ENCODE results near the gene KLHDC8B.

The KLHDC8B gene

DNA sequence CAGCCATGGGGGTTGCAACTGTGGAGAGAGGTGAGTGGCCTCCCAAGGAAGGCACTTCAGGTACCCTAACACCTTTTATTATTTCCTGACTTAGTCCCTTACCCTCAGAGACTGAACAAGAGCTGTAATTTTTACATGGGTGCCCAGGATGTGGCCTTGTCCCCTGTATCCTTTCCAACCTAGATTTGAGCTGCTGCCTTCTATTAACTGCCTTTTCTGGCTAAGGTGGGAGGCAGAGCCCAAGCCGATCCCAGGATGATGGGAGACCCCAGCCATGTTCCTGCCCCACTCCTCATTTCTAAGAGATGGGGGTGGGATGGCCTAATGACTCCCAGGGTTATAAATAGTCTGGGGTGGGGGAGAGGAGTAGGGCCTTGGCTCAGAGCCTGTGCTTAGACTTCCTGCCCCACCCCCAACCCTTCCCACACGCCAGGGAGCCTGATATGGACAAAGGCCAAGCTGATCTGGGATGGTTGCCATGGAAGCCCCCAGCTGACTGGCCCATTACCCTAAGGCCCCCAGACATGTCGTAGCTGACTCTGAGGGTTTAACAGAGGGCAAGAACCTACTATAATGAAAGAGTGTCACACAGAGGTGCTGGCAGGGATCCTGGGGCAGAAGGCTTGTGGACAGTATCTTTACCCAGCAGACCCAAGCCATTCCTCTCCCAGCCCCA lies 1.9 kb downstream of the KLHDC8B start:
- Histone ChIP-seq H2BK120ac (ENCODE audit: low read depth, low read length) (no peak overlapping the region), H2BK5ac (ENCODE audit: low read length) (peak overlapping the region; percentile 70), H3K79me1 (ENCODE audit: low read length) (peaks cover 1% of the 10 kb centered on the region), H3K9ac (ENCODE audit: low read length) (peak overlapping the region; percentile 59), H3K36me3 (ENCODE audit: control insufficient read depth, insufficient read depth, low read length) (no peaks in the 10 kb centered on the region), H4K8ac (ENCODE audit: low read depth, low read length) (no peak overlapping the region), H3K79me2 (ENCODE audit: control insufficient read depth, insufficient read depth, low read length) (no peaks in the 10 kb centered on the region), H3K27ac (ENCODE audit: low read depth, low read length) (peak overlapping the region; percentile 18), H3K4ac (ENCODE audit: low read depth, low read length) (no peak overlapping the region), H3K18ac (ENCODE audit: low read length) (no peak overlapping the region), H4K5ac (ENCODE audit: low read length) (no peak overlapping the region), H3K4me2 (ENCODE audit: low read length) (peak overlapping the region; percentile 31), H3K23ac (ENCODE audit: low read length) (peak overlapping the region; percentile 24), H2BK15ac (replicated peaks; ENCODE audit: low read depth) (no peak overlapping the region), H2AK5ac (ENCODE audit: low read length) (no peak overlapping the region), H3K4me1 (ENCODE audit: control insufficient read depth, low read depth, low read length) (peaks cover 10% of the 10 kb centered on the region), H3K27me3 (ENCODE audit: insufficient read depth, low read length, poor library complexity) (no peaks in the 10 kb centered on the region), H3K56ac (ENCODE audit: low read length) (peak overlapping the region; percentile 93), H3K4me3 (ENCODE audit: low read length) (no peak overlapping the region)
- no CpG with 5 or more reads among the region's 3 CpGs for WGBS (ENCODE audit: extremely low coverage, insufficient coverage, low lambda C conversion rate)
- DNase-seq, result peak; percentile 93

GRCh38 chr3:49173792-49174170 lies 2.4 kb downstream of the KLHDC8B start:
- peak; percentile 62 for DNase-seq
- Histone ChIP-seq H2BK5ac (ENCODE audit: low read length) (no peak overlapping the region), H2BK120ac (ENCODE audit: low read depth, low read length) (no peak overlapping the region), H3K23ac (ENCODE audit: low read length) (no peak overlapping the region), H3K56ac (ENCODE audit: low read length) (peak overlapping the region; percentile 30), H3K18ac (ENCODE audit: low read length) (no peak overlapping the region), H3K79me1 (ENCODE audit: low read length) (peaks cover 1% of the 10 kb centered on the region), H2BK15ac (replicated peaks; ENCODE audit: low read depth) (no peak overlapping the region), H4K5ac (ENCODE audit: low read length) (no peak overlapping the region), H3K4me3 (ENCODE audit: low read length) (no peak overlapping the region), H3K79me2 (ENCODE audit: control insufficient read depth, insufficient read depth, low read length) (no peaks in the 10 kb centered on the region), H3K4ac (ENCODE audit: low read depth, low read length) (no peak overlapping the region), H3K27ac (ENCODE audit: low read depth, low read length) (peak overlapping the region; percentile 18), H3K9ac (ENCODE audit: low read length) (no peak overlapping the region), H3K27me3 (ENCODE audit: insufficient read depth, low read length, poor library complexity) (no peaks in the 10 kb centered on the region), H2AK5ac (ENCODE audit: low read length) (no peak overlapping the region), H3K4me1 (ENCODE audit: control insufficient read depth, low read depth, low read length) (peaks cover 10% of the 10 kb centered on the region), H3K36me3 (ENCODE audit: control insufficient read depth, insufficient read depth, low read length) (no peaks in the 10 kb centered on the region), H3K4me2 (ENCODE audit: low read length) (peak overlapping the region; percentile 1), H4K8ac (ENCODE audit: low read depth, low read length) (no peak overlapping the region)
- no CpG with 5 or more reads among the region's 4 CpGs for WGBS (ENCODE audit: extremely low coverage, insufficient coverage, low lambda C conversion rate)

DNA sequence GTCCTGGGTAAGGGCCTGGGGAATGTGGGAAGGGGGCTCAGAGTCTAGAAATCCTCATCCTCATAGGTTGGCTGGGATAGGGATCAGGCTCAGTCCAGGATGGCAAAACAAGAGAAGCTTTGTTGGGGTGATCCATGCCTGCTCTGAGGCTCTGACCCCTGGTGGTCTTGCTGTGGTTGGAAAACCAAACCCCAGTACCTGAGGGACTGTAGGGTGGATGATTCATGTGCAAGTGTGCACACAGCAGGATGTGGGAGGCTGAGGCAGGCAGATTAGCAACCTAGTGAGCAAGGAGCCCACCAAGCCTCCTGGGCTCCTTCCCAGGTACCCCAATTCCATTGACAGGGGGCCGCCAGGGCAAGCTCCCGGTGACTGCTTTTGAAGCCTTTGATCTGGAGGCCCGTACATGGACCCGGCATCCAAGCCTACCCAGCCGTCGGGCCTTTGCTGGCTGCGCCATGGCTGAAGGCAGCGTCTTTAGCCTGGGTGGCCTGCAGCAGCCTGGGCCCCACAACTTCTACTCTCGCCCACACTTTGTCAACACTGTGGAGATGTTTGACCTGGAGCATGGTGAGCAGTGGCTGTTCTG lies 3.1 kb downstream of the KLHDC8B start:
- Histone ChIP-seq H3K4me2 (ENCODE audit: low read length) (no peak overlapping the region), H3K4me3 (ENCODE audit: low read length) (no peak overlapping the region), H2BK120ac (ENCODE audit: low read depth, low read length) (no peak overlapping the region), H2BK5ac (ENCODE audit: low read length) (no peak overlapping the region), H3K9ac (ENCODE audit: low read length) (no peak overlapping the region), H4K5ac (ENCODE audit: low read length) (no peak overlapping the region), H3K79me2 (ENCODE audit: control insufficient read depth, insufficient read depth, low read length) (no peaks in the 10 kb centered on the region), H3K36me3 (ENCODE audit: control insufficient read depth, insufficient read depth, low read length) (no peaks in the 10 kb centered on the region), H3K4me1 (ENCODE audit: control insufficient read depth, low read depth, low read length) (peaks cover 10% of the 10 kb centered on the region), H2BK15ac (replicated peaks; ENCODE audit: low read depth) (no peak overlapping the region), H3K56ac (ENCODE audit: low read length) (no peak overlapping the region), H3K4ac (ENCODE audit: low read depth, low read length) (no peak overlapping the region), H3K79me1 (ENCODE audit: low read length) (peaks cover 1% of the 10 kb centered on the region), H3K27me3 (ENCODE audit: insufficient read depth, low read length, poor library complexity) (no peaks in the 10 kb centered on the region), H4K8ac (ENCODE audit: low read depth, low read length) (no peak overlapping the region), H3K27ac (ENCODE audit: low read depth, low read length) (no peak overlapping the region), H3K23ac (ENCODE audit: low read length) (no peak overlapping the region), H2AK5ac (ENCODE audit: low read length) (no peak overlapping the region), H3K18ac (ENCODE audit: low read length) (no peak overlapping the region)
- no CpG with 5 or more reads among the region's 9 CpGs for WGBS (ENCODE audit: extremely low coverage, insufficient coverage, low lambda C conversion rate)
- no peak for DNase-seq

- Histone ChIP-seq H3K23ac (ENCODE audit: low read length) (no peak overlapping the region), H3K36me3 (ENCODE audit: control insufficient read depth, insufficient read depth, low read length) (no peaks in the 10 kb centered on the region), H2BK120ac (ENCODE audit: low read depth, low read length) (no peak overlapping the region), H3K79me2 (ENCODE audit: control insufficient read depth, insufficient read depth, low read length) (no peaks in the 10 kb centered on the region), H3K4me3 (ENCODE audit: low read length) (no peak overlapping the region), H3K4me1 (ENCODE audit: control insufficient read depth, low read depth, low read length) (peaks cover 10% of the 10 kb centered on the region), H3K27me3 (ENCODE audit: insufficient read depth, low read length, poor library complexity) (no peaks in the 10 kb centered on the region), H4K8ac (ENCODE audit: low read depth, low read length) (no peak overlapping the region), H2BK15ac (replicated peaks; ENCODE audit: low read depth) (no peak overlapping the region), H2AK5ac (ENCODE audit: low read length) (no peak overlapping the region), H3K27ac (ENCODE audit: low read depth, low read length) (no peak overlapping the region), H3K4me2 (ENCODE audit: low read length) (no peak overlapping the region), H3K4ac (ENCODE audit: low read depth, low read length) (no peak overlapping the region), H2BK5ac (ENCODE audit: low read length) (no peak overlapping the region), H4K5ac (ENCODE audit: low read length) (no peak overlapping the region), H3K56ac (ENCODE audit: low read length) (no peak overlapping the region), H3K79me1 (ENCODE audit: low read length) (peaks cover 1% of the 10 kb centered on the region), H3K18ac (ENCODE audit: low read length) (no peak overlapping the region), H3K9ac (ENCODE audit: low read length) (no peak overlapping the region)
- WGBS (ENCODE audit: extremely low coverage, insufficient coverage, low lambda C conversion rate), result no CpG with 5 or more reads among the region's 8 CpGs
- no peak for DNase-seq
Measured at GRCh38 chr3:49175530-49175929, 4.1 kb downstream of the KLHDC8B start.

GRCh38 chr3:49177073-49177472 lies 5.7 kb downstream of the KLHDC8B start:
- no peak overlapping the region for H3K4me3 ChIP-seq (ENCODE audit: low read length)
- no peak overlapping the region for H3K9ac ChIP-seq (ENCODE audit: low read length)
- no peak for DNase-seq
- H3K4ac ChIP-seq (ENCODE audit: low read depth, low read length), result no peak overlapping the region
- H3K18ac ChIP-seq (ENCODE audit: low read length), result no peak overlapping the region
- H3K79me1 ChIP-seq (ENCODE audit: low read length), result peaks cover under 1% of the 10 kb centered on the region
- no peak overlapping the region for H2AK5ac ChIP-seq (ENCODE audit: low read length)
- no peak overlapping the region for H2BK5ac ChIP-seq (ENCODE audit: low read length)
- no CpG with 5 or more reads among the region's 2 CpGs for WGBS (ENCODE audit: extremely low coverage, insufficient coverage, low lambda C conversion rate)
- no peak overlapping the region for H3K27ac ChIP-seq (ENCODE audit: low read depth, low read length)
- H3K23ac ChIP-seq (ENCODE audit: low read length), result no peak overlapping the region
- H3K4me1 ChIP-seq (ENCODE audit: control insufficient read depth, low read depth, low read length), result peaks cover 10% of the 10 kb centered on the region
- H3K36me3 ChIP-seq (ENCODE audit: control insufficient read depth, insufficient read depth, low read length), result no peaks in the 10 kb centered on the region
- H2BK15ac ChIP-seq (replicated peaks; ENCODE audit: low read depth), result no peak overlapping the region
- H4K8ac ChIP-seq (ENCODE audit: low read depth, low read length), result no peak overlapping the region
- no peak overlapping the region for H4K5ac ChIP-seq (ENCODE audit: low read length)
- no peaks in the 10 kb centered on the region for H3K27me3 ChIP-seq (ENCODE audit: insufficient read depth, low read length, poor library complexity)
- H3K4me2 ChIP-seq (ENCODE audit: low read length), result no peak overlapping the region
- no peak overlapping the region for H2BK120ac ChIP-seq (ENCODE audit: low read depth, low read length)
- no peak overlapping the region for H3K56ac ChIP-seq (ENCODE audit: low read length)
- H3K79me2 ChIP-seq (ENCODE audit: control insufficient read depth, insufficient read depth, low read length), result no peaks in the 10 kb centered on the region

DNA sequence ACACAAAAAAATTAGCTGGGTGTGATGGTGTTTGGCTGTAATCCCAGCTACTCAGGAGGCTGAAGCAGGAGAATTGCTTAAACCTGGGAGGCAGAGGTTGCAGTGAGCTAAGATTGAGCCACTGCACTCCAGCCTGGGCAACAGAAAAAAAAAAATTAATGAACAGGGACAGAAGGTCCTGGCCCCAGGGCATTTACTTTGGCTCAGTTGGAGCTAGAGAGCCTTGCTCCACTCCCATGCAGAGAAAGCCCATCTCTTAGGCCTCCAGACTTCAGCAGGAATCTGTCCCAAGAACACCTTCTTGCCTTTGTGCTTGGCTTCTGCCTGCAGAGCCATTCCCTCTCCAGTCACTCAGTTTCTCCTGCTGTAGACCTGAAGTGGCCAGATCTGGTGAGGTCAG lies 8.7 kb downstream of the KLHDC8B start:
- Histone ChIP-seq H3K9ac (ENCODE audit: low read length) (no peak overlapping the region), H3K27me3 (ENCODE audit: insufficient read depth, low read length, poor library complexity) (no peaks in the 10 kb centered on the region), H2AK5ac (ENCODE audit: low read length) (no peak overlapping the region), H3K79me1 (ENCODE audit: low read length) (no peaks in the 10 kb centered on the region), H3K36me3 (ENCODE audit: control insufficient read depth, insufficient read depth, low read length) (no peaks in the 10 kb centered on the region), H4K8ac (ENCODE audit: low read depth, low read length) (no peak overlapping the region), H3K4me1 (ENCODE audit: control insufficient read depth, low read depth, low read length) (no peaks in the 10 kb centered on the region), H3K23ac (ENCODE audit: low read length) (no peak overlapping the region), H2BK120ac (ENCODE audit: low read depth, low read length) (no peak overlapping the region), H2BK15ac (replicated peaks; ENCODE audit: low read depth) (no peak overlapping the region), H3K79me2 (ENCODE audit: control insufficient read depth, insufficient read depth, low read length) (no peaks in the 10 kb centered on the region), H3K27ac (ENCODE audit: low read depth, low read length) (no peak overlapping the region), H3K18ac (ENCODE audit: low read length) (no peak overlapping the region), H3K56ac (ENCODE audit: low read length) (no peak overlapping the region), H3K4ac (ENCODE audit: low read depth, low read length) (no peak overlapping the region), H4K5ac (ENCODE audit: low read length) (no peak overlapping the region), H3K4me3 (ENCODE audit: low read length) (no peak overlapping the region), H3K4me2 (ENCODE audit: low read length) (no peak overlapping the region), H2BK5ac (ENCODE audit: low read length) (no peak overlapping the region)
- no peak for DNase-seq

Measured in mesendoderm (in vitro differentiated cells).